IMR-90 (cell line): ENCODE results near the gene LMLN. TPM values are rescaled to one million over a fixed set of nuclear protein-coding genes. Genes with fewer than 3 reads are reported as not detected.

ENCODE experiments used
- ATAC-seq: fragments of 200-7000 bp; cut with Tn5 transposase; 2 replicates; pipeline ENCODE4 v1.9.1; 2020; ENCODE audit warnings: low read depth, mild to moderate bottlenecking, moderate library complexity
- BruUV-seq: library from RNA; stranded (reverse); fragments of 400-500 nt; replicated peaks from 2 replicates; lab custom pipeline; 2021; lab: Mats Ljungman, UMichigan
- CTCF ChIA-PET: fragments of 300-600 bp; formaldehyde crosslinking; extraction: SDS; loops from one replicate; lab custom pipeline; 2021; ENCODE audit warnings: antibody characterized with exemption; lab: Yijun Ruan, JAX
- POLR2A ChIA-PET: fragments of 300-600 bp; sonication (Branson Sonifier 250); formaldehyde crosslinking; loops from one replicate; lab custom pipeline; 2022; ENCODE audit warnings: antibody characterized with exemption; ENCODE audit not compliant: unreplicated experiment; lab: Charles Lee
- DNase-seq: peaks from one replicate; pipeline ENCODE4 v3.0.0; 2013
- H2AFZ ChIP-seq: replicated peaks from 2 replicates; pipeline ENCODE3; 2013; ENCODE audit warnings: low read length, mild to moderate bottlenecking; ENCODE audit not compliant: poor library complexity
- H2AK5ac ChIP-seq: 2 replicates; pipeline ENCODE4 v1.6.1; 2013; ENCODE audit warnings: low read depth, low read length, inconsistent platforms
- H2AK9ac ChIP-seq: replicated peaks from 2 replicates; pipeline ENCODE3; 2013; ENCODE audit warnings: mild to moderate bottlenecking, low read depth, low read length, moderate library complexity; ENCODE audit not compliant: poor library complexity
- H2BK120ac ChIP-seq: 2 replicates; pipeline ENCODE4 v1.6.1; 2013; ENCODE audit warnings: low read depth, low read length, inconsistent platforms
- H2BK15ac ChIP-seq: 3 replicates; pipeline ENCODE4 v1.6.1; 2013; ENCODE audit warnings: low read depth, low read length, inconsistent platforms
- H2BK20ac ChIP-seq: 2 replicates; pipeline ENCODE4 v1.6.1; 2013; ENCODE audit warnings: low read depth, mild to moderate bottlenecking, inconsistent platforms, low read length, moderate library complexity
- H2BK5ac ChIP-seq: 2 replicates; pipeline ENCODE4 v1.6.1; 2013; ENCODE audit warnings: mild to moderate bottlenecking, low read depth, low read length, inconsistent platforms; ENCODE audit not compliant: poor library complexity, severe bottlenecking
- H3K14ac ChIP-seq: replicated peaks from 2 replicates; pipeline ENCODE4 v1.6.1; 2013; ENCODE audit warnings: low read depth, low read length, inconsistent platforms
- H3K18ac ChIP-seq: 2 replicates; pipeline ENCODE4 v1.6.1; 2013; ENCODE audit warnings: low read depth, low read length, control low read depth
- H3K23ac ChIP-seq: 2 replicates; pipeline ENCODE4 v1.6.1; 2013; ENCODE audit warnings: low read depth, low read length, inconsistent platforms
- H3K27ac ChIP-seq: 2 replicates; pipeline ENCODE4 v1.5.1; 2013; ENCODE audit warnings: mild to moderate bottlenecking, control low read depth, low read length; ENCODE audit not compliant: insufficient read depth
- H3K27me3 ChIP-seq: 2 replicates; pipeline ENCODE4 v1.6.1; 2013; ENCODE audit warnings: low read length; ENCODE audit not compliant: control insufficient read depth, insufficient read depth
- H3K36me3 ChIP-seq: 2 replicates; pipeline ENCODE4 v1.6.1; 2013; ENCODE audit warnings: low read length, mixed read lengths; ENCODE audit not compliant: control insufficient read depth, insufficient read depth
- H3K4ac ChIP-seq: 2 replicates; pipeline ENCODE4 v1.6.1; 2013; ENCODE audit warnings: low read depth, low read length, inconsistent platforms
- H3K4me1 ChIP-seq: 2 replicates; pipeline ENCODE4 v1.6.1; 2013; ENCODE audit warnings: low read length, mixed read lengths; ENCODE audit not compliant: control insufficient read depth, insufficient read depth
- H3K4me2 ChIP-seq: 2 replicates; pipeline ENCODE4 v1.6.1; 2013; ENCODE audit warnings: low read depth, mild to moderate bottlenecking, control low read depth, low read length, moderate library complexity
- H3K4me3 ChIP-seq: 2 replicates; pipeline ENCODE4 v1.5.1; 2013; ENCODE audit warnings: low read depth, mild to moderate bottlenecking, control low read depth, low read length, moderate library complexity; ENCODE audit not compliant: insufficient read depth
- H3K56ac ChIP-seq: 2 replicates; pipeline ENCODE4 v1.6.1; 2013; ENCODE audit warnings: low read length, inconsistent platforms; ENCODE audit not compliant: insufficient read depth; ENCODE audit errors: extremely low read depth
- H3K79me1 ChIP-seq, 2 experiments: 2 replicates each; pipeline ENCODE4 v1.6.1; 2013; ENCODE audit warnings: low read length in 2 of 2, inconsistent platforms in 1 of 2, low read depth in 1 of 2
- H3K9ac ChIP-seq: 2 replicates; pipeline ENCODE4 v1.6.1; 2013; ENCODE audit warnings: low read depth, low read length, control low read depth
- H3K9me1 ChIP-seq: 2 replicates; pipeline ENCODE4 v1.6.1; 2013; ENCODE audit warnings: low read length, inconsistent platforms; ENCODE audit not compliant: insufficient read depth
- H3K9me3 ChIP-seq: 2 replicates; pipeline ENCODE4 v1.6.1; 2013; ENCODE audit warnings: low read length; ENCODE audit not compliant: control insufficient read depth, insufficient read depth
- H4K20me1 ChIP-seq: 2 replicates; pipeline ENCODE4 v1.6.1; 2013; ENCODE audit warnings: low read length, inconsistent platforms; ENCODE audit not compliant: insufficient read depth
- H4K5ac ChIP-seq: 2 replicates; pipeline ENCODE4 v1.6.1; 2013; ENCODE audit warnings: mild to moderate bottlenecking, low read depth, low read length, control low read depth
- H4K8ac ChIP-seq, 2 experiments: 2 replicates each; pipeline ENCODE4 v1.6.1; 2013; ENCODE audit warnings: low read depth in 2 of 2, low read length in 2 of 2, control low read depth in 1 of 2, inconsistent platforms in 1 of 2
- H4K91ac ChIP-seq: 2 replicates; pipeline ENCODE4 v1.6.1; 2013; ENCODE audit warnings: low read depth, low read length, inconsistent platforms; ENCODE audit not compliant: insufficient read depth
- FOS ChIP-seq: fragments of 150-350 bp; IDR thresholded peaks from 2 replicates; pipeline ENCODE4 v1.6.1; 2016; ENCODE audit warnings: low read depth, low read length
- MAFK ChIP-seq: IDR thresholded peaks from 2 replicates; pipeline ENCODE4 v1.6.1; 2012; ENCODE audit warnings: low read depth, low read length, improper control_type of control experiment
- NFE2L2 ChIP-seq: fragments of 150-350 bp; IDR thresholded peaks from 2 replicates; pipeline ENCODE4 v1.6.1; 2016; ENCODE audit warnings: low read depth, mild to moderate bottlenecking, low read length
- RFX5 ChIP-seq: IDR thresholded peaks from 2 replicates; pipeline ENCODE4 v1.8.0; 2012; ENCODE audit warnings: low read depth, mild to moderate bottlenecking, low read length, moderate library complexity
- SMC3 ChIP-seq: fragments of 150-350 bp; IDR thresholded peaks from 2 replicates; pipeline ENCODE4 v1.6.1; 2016; ENCODE audit warnings: low read depth, mild to moderate bottlenecking, antibody characterized with exemption, low read length, moderate library complexity
- WGBS, 2 experiments: methylation state at CpG; one replicate each; pipeline versions ENCODE4 v1.1.5 to v1.1.7; 2013; ENCODE audit warnings: missing lambda C conversion rate in 2 of 2; ENCODE audit not compliant: insufficient read length in 1 of 2; ENCODE audit errors: extremely low coverage in 2 of 2; 5-methylcytosine and 5-hydroxymethylcytosine counted together
- dilution Hi-C: fragments of 300-500 bp; cut with HindIII; formaldehyde crosslinking; loops from one replicate; pipeline ENCODE4 v1.14.3; 2018; ENCODE audit warnings: low sequenced_read_pairs; ENCODE audit not compliant: unreplicated experiment
- in situ Hi-C: fragments of 300-500 bp; cut with MboI; formaldehyde crosslinking; loops from 3 replicates; pipeline ENCODE4 v1.14.3; 2019; ENCODE audit warnings: low sequenced_read_pairs, inconsistent platforms, mixed read lengths
- intact Hi-C: fragments of 100-400 bp; cut with micrococcal nuclease; formaldehyde crosslinking; loops from 2 replicates; pipeline ENCODE4 v1.10.0; 2022
- polyA plus RNA-seq, 3 experiments: library from polyadenylated mRNA; depleted of rRNA; stranded (reverse); fragments of >200 nt; gene quantifications; 2 replicates each; pipeline ENCODE4 v1.2.3, GENCODE V29; 2012; ENCODE audit warnings: low replicate concordance in 1 of 3
- total RNA-seq: library from RNA; depleted of rRNA; stranded (reverse); fragments of >200 nt; gene quantifications from 2 replicates; pipeline ENCODE4 v1.2.3, GENCODE V29; 2012
- TF ChIP-seq, protein P1 (sequence below): fragments of 150-350 bp; IDR thresholded peaks from 2 replicates; pipeline ENCODE4 v1.6.1; 2017; ENCODE audit warnings: mild to moderate bottlenecking, antibody characterized with exemption, low read length, low read depth

The LMLN gene
- total and polyA plus RNA-seq, 2 of the 4 experiments (the other 2 are of a cell fraction) = 3.3 to 3.9 TPM

DNA sequence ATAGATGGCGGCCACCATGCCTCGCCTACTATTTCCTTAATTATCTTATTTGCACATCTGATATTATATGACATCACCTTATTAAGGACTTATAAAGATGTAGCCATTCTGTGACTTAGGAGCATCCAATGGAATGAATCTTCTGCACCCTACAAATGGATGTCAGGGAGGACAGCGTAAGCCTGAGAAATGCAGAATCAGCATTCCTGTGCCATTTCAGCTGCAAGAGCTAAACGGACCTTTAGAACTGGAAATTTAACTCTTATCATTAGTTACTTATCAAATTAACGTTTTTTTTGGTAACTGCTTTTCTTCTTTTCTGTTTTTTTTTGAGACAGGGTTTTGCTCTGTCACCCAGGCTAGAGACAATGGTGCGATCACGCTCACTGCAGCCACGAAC lies 65.6 kb downstream of the LMLN start:
- no CpG with 5 or more reads among the region's 8 CpGs for WGBS, 2 experiments
- ATAC-seq = no peak
- H3K4me1 ChIP-seq = peaks cover 5% of the 10 kb centered on the region; the same call in 1 of the 2 replicates
- no peaks in the 10 kb centered on the region for H3K9me3 ChIP-seq
- H3K23ac ChIP-seq = no peak overlapping the region
- H2BK5ac ChIP-seq = no peak overlapping the region
- no peak overlapping the region for H2BK20ac ChIP-seq
- DNase-seq = no peak
- 0 out of 2 replicates have a peak, but pooled peaks cover 2% of the 10 kb centered on the region for H3K9me1 ChIP-seq
- H4K20me1 ChIP-seq = no peaks in the 10 kb centered on the region
- H2BK15ac ChIP-seq = no peak overlapping the region
- no peak overlapping the region for H2BK120ac ChIP-seq
- H3K27ac ChIP-seq = no peak overlapping the region
- dilution Hi-C loops = no loop called here
- H4K8ac ChIP-seq = no peak overlapping the region
- no peak overlapping the region for H3K56ac ChIP-seq
- no peaks in the 10 kb centered on the region for H3K79me1 ChIP-seq
- intact Hi-C loops = no loop called here
- H4K91ac ChIP-seq = no peak overlapping the region
- no peak overlapping the region for H4K5ac ChIP-seq
- no peak overlapping the region for H3K4me3 ChIP-seq
- no peak overlapping the region for H3K4ac ChIP-seq
- in situ Hi-C loops = no loop called here
- H3K4me2 ChIP-seq = no peak overlapping the region
- no peak overlapping the region for H2AFZ ChIP-seq
- H2AK9ac ChIP-seq = no peak overlapping the region
- peaks cover 2% of the 10 kb centered on the region; the same call in 1 of the 2 replicates for H3K36me3 ChIP-seq
- no peak overlapping the region for H3K18ac ChIP-seq
- H3K9ac ChIP-seq = no peak overlapping the region
- no peak overlapping the region for H2AK5ac ChIP-seq
- CTCF ChIA-PET = no interaction called here
- H3K14ac ChIP-seq = no peak overlapping the region
- POLR2A ChIA-PET = no interaction called here
- TF ChIP-seq FOS = no peak
- TF ChIP-seq, protein P1, sequence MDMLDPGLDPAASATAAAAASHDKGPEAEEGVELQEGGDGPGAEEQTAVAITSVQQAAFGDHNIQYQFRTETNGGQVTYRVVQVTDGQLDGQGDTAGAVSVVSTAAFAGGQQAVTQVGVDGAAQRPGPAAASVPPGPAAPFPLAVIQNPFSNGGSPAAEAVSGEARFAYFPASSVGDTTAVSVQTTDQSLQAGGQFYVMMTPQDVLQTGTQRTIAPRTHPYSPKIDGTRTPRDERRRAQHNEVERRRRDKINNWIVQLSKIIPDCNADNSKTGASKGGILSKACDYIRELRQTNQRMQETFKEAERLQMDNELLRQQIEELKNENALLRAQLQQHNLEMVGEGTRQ = no peak
- TF ChIP-seq SMC3 = no peak
- no peak for TF ChIP-seq NFE2L2
- peak; percentile 89 for TF ChIP-seq MAFK
- no peak for TF ChIP-seq RFX5
- no peaks in the 10 kb centered on the region for H3K27me3 ChIP-seq
- BruUV-seq = no TSS peak
